Ovary (tissue), 9 donors: Measurements from ENCODE around the gene SPRY4. TPM values are rescaled to one million over a fixed set of nuclear protein-coding genes. Genes with fewer than 3 reads are reported as not detected.

Source experiments
- DNase-seq, 5 donors: peaks; one replicate each; pipeline ENCODE4 v3.0.0-alpha.2; 2019 to 2020
- H3K27ac ChIP-seq, 2 donors: fragments of 200-600 bp; one replicate each; pipeline versions ENCODE4 v1.5.1 to v1.8.0; 2019 to 2022
- H3K27me3 ChIP-seq: fragments of 200-600 bp; one replicate; pipeline ENCODE4 v1.8.0; 2022
- H3K36me3 ChIP-seq: fragments of 200-600 bp; sonication (generic); one replicate; pipeline ENCODE4 v1.5.1; 2019
- H3K4me1 ChIP-seq: one replicate; pipeline ENCODE4 v1.8.1; 2013; ENCODE audit warnings: mild to moderate bottlenecking, moderate library complexity; ENCODE audit not compliant: insufficient read depth
- H3K4me3 ChIP-seq: fragments of 200-600 bp; sonication (generic); one replicate; pipeline ENCODE4 v1.5.1; 2017
- H3K9me3 ChIP-seq, 2 donors: fragments of 200-600 bp in 1 of 2; sonication (generic) in 1 of 2; one replicate each; pipeline versions ENCODE4 v1.5.1 to v1.8.1; 2013 to 2019; ENCODE audit warnings: mild to moderate bottlenecking in 1 of 2, moderate library complexity in 1 of 2
- EP300 ChIP-seq: sonication (generic); formaldehyde crosslinking; IDR thresholded peaks from one replicate; pipeline ENCODE4 v1.6.1; 2017; ENCODE audit warnings: antibody characterized with exemption
- POLR2A ChIP-seq: fragments of 450-650 bp; IDR thresholded peaks from one replicate; pipeline ENCODE4 v1.6.1; 2017; ENCODE audit warnings: antibody characterized with exemption, mild to moderate bottlenecking, moderate library complexity
- WGBS, 3 donors: extraction: QIAGEN DNeasy Blood & Tissue Kit in 1 of 3; methylation state at CpG; one replicate each; pipeline versions ENCODE4 v1.1.5 to v1.1.7; 2013 to 2017; 5-methylcytosine and 5-hydroxymethylcytosine counted together
- intact Hi-C, 4 donors: fragments of 100-400 bp; cut with DNase I; formaldehyde crosslinking; loops; one replicate each; pipeline versions ENCODE4 v1.11.0 to v1.15.1; 2022 to 2023
- polyA plus RNA-seq, 2 donors: library from polyadenylated mRNA; stranded (reverse); fragments of 200-250 nt in 1 of 2; fragments of 350-450 nt in 1 of 2; fragmentation: Illumina TruSeq in 1 of 2; extraction: RNeasy Lipid Tissue Mini Kit (QIAGEN cat#74804) in 1 of 2; gene quantifications; one replicate each; pipeline ENCODE4 v1.2.3, GENCODE V29; 2013 to 2014
- total RNA-seq, 7 donors: library from RNA; depleted of rRNA in 2 of 7; stranded (reverse); fragments of >200 nt in 2 of 7; fragmentation: NEBNext Ultra II Directional in 3 of 7; extraction: Animal tissue kit (Norgen Biotek cat#: 25700) in 3 of 7; gene quantifications; one replicate each; pipeline versions ENCODE4 v1.1.0 to v1.2.4, GENCODE V29; 2016 to 2023
- TF ChIP-seq, protein P1 (sequence below), 3 donors: fragments of 450-650 bp in 2 of 3; fragments of 200-600 bp in 1 of 3; IDR thresholded peaks; one replicate each; pipeline versions ENCODE4 v1.5.1 to v1.8.0; 2016 to 2022; ENCODE audit warnings: antibody characterized with exemption in 3 of 3, mild to moderate bottlenecking in 1 of 3
- donor health status: DM: no; HTN: no; CAD: no; lungs with moderate emphysema.
- donor health status: DM: no; HTN: no; CAD: no.
- donor health status: Bipolar disorder and iron deficiency.
- donor health status: DM: yes; HTN: yes; CAD: no.
- donor health status: DM: no; HTN: no; CAD: no.
- donor health status: DM: yes; HTN: yes; CAD: no.

SPRY4 gene
- total and polyA plus RNA-seq, 9 donors, result 1.9 to 15.9 (median 5.5) TPM

DNA sequence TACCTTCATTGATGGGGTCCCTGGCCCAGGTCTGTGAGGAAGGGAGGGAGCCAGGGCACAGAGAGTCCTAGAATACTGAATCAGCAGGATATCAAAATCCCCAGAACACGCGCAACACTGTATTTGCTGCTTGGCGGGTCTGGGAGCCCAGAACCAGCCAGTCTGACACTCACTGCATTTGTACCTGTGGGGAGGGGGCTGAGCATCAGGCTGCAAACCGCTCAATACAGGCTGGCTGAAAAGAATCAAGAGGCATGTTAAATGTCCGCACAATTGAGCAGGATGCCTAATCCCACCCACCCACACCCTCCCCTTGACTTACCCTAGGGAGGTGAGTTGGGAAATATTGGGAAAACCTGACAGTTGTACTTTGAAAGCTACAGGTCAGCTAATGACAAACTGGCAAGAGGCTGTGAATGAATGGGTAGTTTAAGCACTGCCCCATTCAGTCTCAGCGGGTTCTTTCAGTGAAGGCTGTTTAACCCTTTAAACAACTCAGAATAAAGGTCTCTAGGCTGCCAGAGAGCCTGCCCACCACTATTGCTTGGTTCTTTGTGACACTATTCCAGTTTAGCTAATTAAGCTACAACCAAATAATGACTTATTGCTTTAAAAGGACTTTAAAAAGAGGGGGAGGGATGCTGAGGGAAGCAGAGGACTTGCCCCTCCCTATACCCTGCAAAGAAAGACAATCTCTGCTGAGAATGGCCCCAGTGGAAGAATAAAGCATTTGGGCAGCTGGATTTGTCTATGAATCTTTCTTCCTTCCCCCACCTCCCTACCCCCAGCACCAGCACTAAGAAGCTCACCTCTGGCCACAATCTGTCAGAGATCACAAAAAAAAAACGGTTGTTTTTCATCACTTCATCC, 5.0 kb downstream of the SPRY4 start:
- intact Hi-C loops, result no loop called here
- H3K36me3 ChIP-seq, result no peaks in the 10 kb centered on the region
- DNase-seq, result no peak
- H3K4me3 ChIP-seq, result no peak overlapping the region
- no peak for TF ChIP-seq POLR2A
- TF ChIP-seq, protein P1, sequence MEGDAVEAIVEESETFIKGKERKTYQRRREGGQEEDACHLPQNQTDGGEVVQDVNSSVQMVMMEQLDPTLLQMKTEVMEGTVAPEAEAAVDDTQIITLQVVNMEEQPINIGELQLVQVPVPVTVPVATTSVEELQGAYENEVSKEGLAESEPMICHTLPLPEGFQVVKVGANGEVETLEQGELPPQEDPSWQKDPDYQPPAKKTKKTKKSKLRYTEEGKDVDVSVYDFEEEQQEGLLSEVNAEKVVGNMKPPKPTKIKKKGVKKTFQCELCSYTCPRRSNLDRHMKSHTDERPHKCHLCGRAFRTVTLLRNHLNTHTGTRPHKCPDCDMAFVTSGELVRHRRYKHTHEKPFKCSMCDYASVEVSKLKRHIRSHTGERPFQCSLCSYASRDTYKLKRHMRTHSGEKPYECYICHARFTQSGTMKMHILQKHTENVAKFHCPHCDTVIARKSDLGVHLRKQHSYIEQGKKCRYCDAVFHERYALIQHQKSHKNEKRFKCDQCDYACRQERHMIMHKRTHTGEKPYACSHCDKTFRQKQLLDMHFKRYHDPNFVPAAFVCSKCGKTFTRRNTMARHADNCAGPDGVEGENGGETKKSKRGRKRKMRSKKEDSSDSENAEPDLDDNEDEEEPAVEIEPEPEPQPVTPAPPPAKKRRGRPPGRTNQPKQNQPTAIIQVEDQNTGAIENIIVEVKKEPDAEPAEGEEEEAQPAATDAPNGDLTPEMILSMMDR (IDR thresholded peaks at IDR 0.05), result no peak
- no peak for TF ChIP-seq EP300
- H3K27ac ChIP-seq, result no peak overlapping the region
- no peaks in the 10 kb centered on the region for H3K27me3 ChIP-seq
- 73 to 75% (median 73%) methylated on average over 7 of the region's 7 CpGs for WGBS, 3 donors
- no peaks in the 10 kb centered on the region for H3K9me3 ChIP-seq
- H3K4me1 ChIP-seq, result peaks cover 5% of the 10 kb centered on the region

DNA sequence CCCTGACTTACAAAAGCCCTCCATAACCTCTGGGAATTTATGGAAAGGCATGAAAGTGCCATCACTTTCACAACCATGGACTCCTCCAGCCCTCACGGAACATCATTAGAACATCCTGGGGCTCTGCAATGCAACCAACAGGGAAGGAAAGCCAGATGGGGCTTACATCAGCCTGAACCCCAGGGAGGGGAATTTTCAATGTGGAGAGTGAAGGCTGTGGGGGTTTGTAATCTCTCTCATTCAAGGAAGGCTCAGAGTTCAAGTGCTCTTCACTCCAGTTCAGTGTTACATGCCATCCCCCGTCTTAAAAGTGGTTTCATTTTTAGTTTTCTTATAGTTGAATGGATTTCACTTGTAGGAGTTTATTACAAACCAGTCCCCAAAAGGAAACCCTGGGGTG, 5.7 kb downstream of the SPRY4 start:
- H3K27ac ChIP-seq, result no peak overlapping the region

DNA sequence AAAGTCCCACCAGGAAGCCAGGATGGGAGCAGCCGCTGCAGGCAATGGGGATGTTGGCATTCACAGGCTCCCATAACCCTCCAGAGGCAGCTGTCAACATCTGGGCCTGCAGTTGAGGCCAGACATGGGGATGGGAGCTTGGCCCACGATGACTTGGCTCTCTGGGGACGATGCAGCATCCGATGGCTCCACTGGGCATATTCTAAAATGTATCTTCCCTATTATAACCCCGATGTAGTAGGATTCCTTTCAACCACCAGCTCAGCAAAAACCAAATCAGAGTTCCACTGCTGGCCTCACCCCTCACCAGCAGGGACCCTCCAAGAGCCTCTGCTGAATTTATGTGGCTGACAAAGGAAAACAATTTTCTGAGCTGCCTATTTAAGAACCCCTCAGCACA, 7.1 kb downstream of the SPRY4 start:
- Histone ChIP-seq H3K4me1 (no peaks in the 10 kb centered on the region), H3K27ac (no peak overlapping the region), H3K4me3 (no peak overlapping the region), H3K36me3 (no peaks in the 10 kb centered on the region), H3K9me3 (no peaks in the 10 kb centered on the region), H3K27me3 (no peaks in the 10 kb centered on the region)
- 73 to 75% (median 75%) methylated on average over 5 of the region's 5 CpGs for WGBS, 3 donors
- DNase-seq, result no peak
- intact Hi-C loops, result no loop called here
- TF ChIP-seq POLR2A, result no peak
- TF ChIP-seq, protein P1 (IDR thresholded peaks at IDR 0.05), result no peak
- TF ChIP-seq EP300, result no peak

More for the DNA sequence above, 5.7 kb downstream of the SPRY4 start:
- no peaks in the 10 kb centered on the region for H3K9me3 ChIP-seq
- no peak for TF ChIP-seq EP300
- TF ChIP-seq, protein P1 (IDR thresholded peaks at IDR 0.05), result no peak
- TF ChIP-seq POLR2A, result no peak
- H3K36me3 ChIP-seq, result no peaks in the 10 kb centered on the region
- peaks cover 2% of the 10 kb centered on the region for H3K4me1 ChIP-seq
- DNase-seq, result no peak
- 77 to 88% (median 85%) methylated on average over 2 of the region's 2 CpGs for WGBS, 3 donors
- no peak overlapping the region for H3K4me3 ChIP-seq
- intact Hi-C loops, result no loop called here
- no peaks in the 10 kb centered on the region for H3K27me3 ChIP-seq

DNA sequence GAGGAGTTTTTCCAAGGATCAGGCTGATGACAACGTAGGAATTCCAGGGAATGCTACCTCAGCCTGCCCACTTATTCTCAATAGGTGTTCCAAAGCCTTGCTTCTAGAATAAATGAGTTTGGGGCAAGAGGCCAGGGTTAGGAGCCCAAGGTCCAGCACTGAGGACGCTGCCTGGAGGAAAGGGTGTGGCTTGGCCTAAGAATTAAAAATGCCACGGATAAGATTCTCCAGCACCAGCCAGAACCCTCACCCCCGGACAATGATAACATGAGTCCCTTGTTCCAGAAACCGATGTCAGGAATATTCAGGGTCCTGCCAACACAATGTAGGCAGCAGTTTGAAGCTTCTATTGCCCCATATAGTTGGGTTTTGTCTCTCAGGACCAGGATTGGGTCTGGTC, 7.6 kb downstream of the SPRY4 start:
- H3K27ac ChIP-seq, result no peak overlapping the region
- TF ChIP-seq, protein P1 (IDR thresholded peaks at IDR 0.05), result no peak
- TF ChIP-seq EP300 (no peak), POLR2A (no peak)
- WGBS, 3 donors, result 65 to 75% (median 69%) methylated on average over 5 of the region's 5 CpGs
- H3K9me3 ChIP-seq, result no peaks in the 10 kb centered on the region
- no peak overlapping the region for H3K4me3 ChIP-seq
- intact Hi-C loops, result no loop called here
- H3K36me3 ChIP-seq, result no peaks in the 10 kb centered on the region
- no peaks in the 10 kb centered on the region for H3K4me1 ChIP-seq
- no peak for DNase-seq
- H3K27me3 ChIP-seq, result no peaks in the 10 kb centered on the region
